Measurements from ENCODE around the gene CD52.

DNA sequence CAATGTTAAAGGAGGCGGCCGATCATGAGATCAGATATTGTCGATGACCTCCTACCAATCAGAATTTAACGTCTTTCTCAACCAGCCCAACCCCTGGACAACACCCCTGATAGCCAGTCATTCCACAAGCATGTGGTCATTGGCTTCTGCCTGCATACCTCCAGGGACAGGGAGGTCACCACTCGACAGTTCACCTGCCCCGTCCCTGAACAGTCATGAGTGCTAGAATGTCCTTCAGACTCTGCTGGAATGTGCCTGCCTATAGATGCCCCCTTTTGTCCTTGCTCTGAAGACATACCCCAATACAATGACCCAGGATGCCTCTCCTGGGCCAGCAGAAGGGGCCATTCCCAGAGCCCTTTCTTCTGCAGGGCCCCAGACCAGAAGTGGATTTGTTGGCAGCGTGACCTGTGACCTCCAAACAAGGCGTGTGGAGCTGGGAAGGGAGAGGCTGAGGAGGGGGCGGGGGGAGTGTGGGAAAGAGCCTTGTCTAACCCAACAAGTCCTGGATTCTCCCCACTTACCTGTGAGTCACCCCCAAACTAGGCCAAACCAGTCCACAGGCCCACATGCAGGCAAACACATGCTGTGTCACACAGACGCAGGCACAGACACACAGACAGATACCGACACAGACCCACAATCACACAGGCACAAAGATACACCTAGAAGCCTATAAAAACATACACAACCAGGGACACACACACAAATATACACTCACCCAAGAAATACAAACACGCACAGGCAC, 34.0 kb downstream of the CD52 start:
- TF ChIP-seq, protein P1, sequence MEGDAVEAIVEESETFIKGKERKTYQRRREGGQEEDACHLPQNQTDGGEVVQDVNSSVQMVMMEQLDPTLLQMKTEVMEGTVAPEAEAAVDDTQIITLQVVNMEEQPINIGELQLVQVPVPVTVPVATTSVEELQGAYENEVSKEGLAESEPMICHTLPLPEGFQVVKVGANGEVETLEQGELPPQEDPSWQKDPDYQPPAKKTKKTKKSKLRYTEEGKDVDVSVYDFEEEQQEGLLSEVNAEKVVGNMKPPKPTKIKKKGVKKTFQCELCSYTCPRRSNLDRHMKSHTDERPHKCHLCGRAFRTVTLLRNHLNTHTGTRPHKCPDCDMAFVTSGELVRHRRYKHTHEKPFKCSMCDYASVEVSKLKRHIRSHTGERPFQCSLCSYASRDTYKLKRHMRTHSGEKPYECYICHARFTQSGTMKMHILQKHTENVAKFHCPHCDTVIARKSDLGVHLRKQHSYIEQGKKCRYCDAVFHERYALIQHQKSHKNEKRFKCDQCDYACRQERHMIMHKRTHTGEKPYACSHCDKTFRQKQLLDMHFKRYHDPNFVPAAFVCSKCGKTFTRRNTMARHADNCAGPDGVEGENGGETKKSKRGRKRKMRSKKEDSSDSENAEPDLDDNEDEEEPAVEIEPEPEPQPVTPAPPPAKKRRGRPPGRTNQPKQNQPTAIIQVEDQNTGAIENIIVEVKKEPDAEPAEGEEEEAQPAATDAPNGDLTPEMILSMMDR (IDR thresholded peaks at IDR 0.05), result no peak
- no peak for TF ChIP-seq POLR2A (IDR thresholded peaks at IDR 0.05)
- TF ChIP-seq EP300 (IDR thresholded peaks at IDR 0.05), result no peak
- no peak for TF ChIP-seq POLR2AphosphoS5 (IDR thresholded peaks at IDR 0.05)

All from gastroesophageal sphincter (tissue), 3 donors.